ENCODE data around the gene DAAM1.

Gene DAAM1

DNA sequence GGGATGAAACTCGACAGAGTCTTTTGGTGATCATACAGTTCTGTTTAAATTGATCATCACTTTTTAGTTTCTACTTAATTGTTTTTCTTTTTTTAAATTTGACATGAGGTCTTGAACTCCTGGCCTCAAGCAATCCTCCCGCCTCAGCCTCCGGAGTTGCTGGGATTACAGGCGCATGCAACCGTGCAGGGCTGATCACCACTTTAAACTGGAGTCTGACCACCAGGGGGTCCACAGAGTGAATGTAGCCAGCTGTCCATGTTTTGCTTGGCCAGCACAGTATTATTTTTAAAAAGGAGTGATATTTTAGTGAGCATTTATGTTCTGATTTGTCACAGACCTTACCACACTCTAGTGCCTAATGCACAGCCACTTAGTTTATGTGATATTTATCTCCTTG, 10.7 kb downstream of the DAAM1 start:
- H3K4me2 ChIP-seq (ENCODE audit: insufficient read depth, low read length): no peak overlapping the region
- H3K79me2 ChIP-seq (ENCODE audit: insufficient read depth, low read length): no peaks in the 10 kb centered on the region; the same call in 1 of the 2 replicates
- TF ChIP-seq EZH2 (IDR thresholded peaks at IDR 0.05; ENCODE audit: borderline replicate concordance, low read depth, low read length, severe bottlenecking): no peak
- TF ChIP-seq CTCF (IDR thresholded peaks at IDR 0.05; ENCODE audit: borderline replicate concordance, extremely low read depth, low read length, poor library complexity, severe bottlenecking): no peak
- H3K27me3 ChIP-seq (ENCODE audit: insufficient read depth, low read length, poor library complexity): no peaks in the 10 kb centered on the region
- ATAC-seq (ENCODE audit: insufficient read depth, low read depth): no peak
- no peak overlapping the region for H3K27ac ChIP-seq (ENCODE audit: low read length)
- H3K4me1 ChIP-seq (ENCODE audit: insufficient read depth, low read length): no peaks in the 10 kb centered on the region
- no peak for DNase-seq
- no peaks in the 10 kb centered on the region for H4K20me1 ChIP-seq (ENCODE audit: insufficient read depth, low read length)
- no peak overlapping the region for H3K4me3 ChIP-seq (ENCODE audit: low read depth in 1 of 2, low read length in 2 of 2)
- no peak overlapping the region for H3K9ac ChIP-seq (ENCODE audit: low read depth, low read length)
- no peak overlapping the region for H2AFZ ChIP-seq (ENCODE audit: low read depth, low read length)
- H3K36me3 ChIP-seq (ENCODE audit: insufficient read depth, low read length): no peaks in the 10 kb centered on the region
- H3K9me3 ChIP-seq (ENCODE audit: insufficient read depth, low read length, severe bottlenecking): no peaks in the 10 kb centered on the region

- H3K27ac ChIP-seq (ENCODE audit: low read length): no peak overlapping the region
- no peak for DNase-seq
- H3K4me2 ChIP-seq (ENCODE audit: insufficient read depth, low read length): no peak overlapping the region
- H3K79me2 ChIP-seq (ENCODE audit: insufficient read depth, low read length): no peaks in the 10 kb centered on the region; the same call in 1 of the 2 replicates
- H3K9me3 ChIP-seq (ENCODE audit: insufficient read depth, low read length, severe bottlenecking): no peaks in the 10 kb centered on the region
- H3K27me3 ChIP-seq (ENCODE audit: insufficient read depth, low read length, poor library complexity): no peaks in the 10 kb centered on the region
- H4K20me1 ChIP-seq (ENCODE audit: insufficient read depth, low read length): no peaks in the 10 kb centered on the region
- ATAC-seq (ENCODE audit: insufficient read depth, low read depth): no peak
- H3K36me3 ChIP-seq (ENCODE audit: insufficient read depth, low read length): no peaks in the 10 kb centered on the region
- H3K4me1 ChIP-seq (ENCODE audit: insufficient read depth, low read length): no peaks in the 10 kb centered on the region
- H2AFZ ChIP-seq (ENCODE audit: low read depth, low read length): no peak overlapping the region
- H3K4me3 ChIP-seq (ENCODE audit: low read depth in 1 of 2, low read length in 2 of 2): no peak overlapping the region
- no peak overlapping the region for H3K9ac ChIP-seq (ENCODE audit: low read depth, low read length)
- TF ChIP-seq CTCF (IDR thresholded peaks at IDR 0.05; ENCODE audit: borderline replicate concordance, extremely low read depth, low read length, poor library complexity, severe bottlenecking): no peak
- no peak for TF ChIP-seq EZH2 (IDR thresholded peaks at IDR 0.05; ENCODE audit: borderline replicate concordance, low read depth, low read length, severe bottlenecking)
These were observed 11.1 kb downstream of the DAAM1 start for GRCh38 chr14:59199614-59200013.

GRCh38 chr14:59200195-59200594, 11.7 kb downstream of the DAAM1 start:
- no peaks in the 10 kb centered on the region; the same call in 1 of the 2 replicates for H3K79me2 ChIP-seq (ENCODE audit: insufficient read depth, low read length)
- no peaks in the 10 kb centered on the region for H3K36me3 ChIP-seq (ENCODE audit: insufficient read depth, low read length)
- H3K27ac ChIP-seq (ENCODE audit: low read length): no peak overlapping the region
- H2AFZ ChIP-seq (ENCODE audit: low read depth, low read length): no peak overlapping the region
- no peaks in the 10 kb centered on the region for H4K20me1 ChIP-seq (ENCODE audit: insufficient read depth, low read length)
- H3K4me2 ChIP-seq (ENCODE audit: insufficient read depth, low read length): no peak overlapping the region
- H3K4me3 ChIP-seq (ENCODE audit: low read depth in 1 of 2, low read length in 2 of 2): no peak overlapping the region
- no peak for TF ChIP-seq EZH2 (IDR thresholded peaks at IDR 0.05; ENCODE audit: borderline replicate concordance, low read depth, low read length, severe bottlenecking)
- no peak for TF ChIP-seq CTCF (IDR thresholded peaks at IDR 0.05; ENCODE audit: borderline replicate concordance, extremely low read depth, low read length, poor library complexity, severe bottlenecking)
- DNase-seq: no peak
- no peaks in the 10 kb centered on the region for H3K9me3 ChIP-seq (ENCODE audit: insufficient read depth, low read length, severe bottlenecking)
- no peak for ATAC-seq (ENCODE audit: insufficient read depth, low read depth)
- no peaks in the 10 kb centered on the region for H3K4me1 ChIP-seq (ENCODE audit: insufficient read depth, low read length)
- H3K9ac ChIP-seq (ENCODE audit: low read depth, low read length): no peak overlapping the region
- no peaks in the 10 kb centered on the region for H3K27me3 ChIP-seq (ENCODE audit: insufficient read depth, low read length, poor library complexity)

- Histone ChIP-seq H3K4me3 (ENCODE audit: low read depth in 1 of 2, low read length in 2 of 2) (no peak overlapping the region), H3K4me2 (ENCODE audit: insufficient read depth, low read length) (no peak overlapping the region), H4K20me1 (ENCODE audit: insufficient read depth, low read length) (no peaks in the 10 kb centered on the region), H3K4me1 (ENCODE audit: insufficient read depth, low read length) (no peaks in the 10 kb centered on the region), H3K36me3 (ENCODE audit: insufficient read depth, low read length) (no peaks in the 10 kb centered on the region), H3K27me3 (ENCODE audit: insufficient read depth, low read length, poor library complexity) (no peaks in the 10 kb centered on the region), H3K79me2 (ENCODE audit: insufficient read depth, low read length) (no peaks in the 10 kb centered on the region), H3K9me3 (ENCODE audit: insufficient read depth, low read length, severe bottlenecking) (no peaks in the 10 kb centered on the region), H3K9ac (ENCODE audit: low read depth, low read length) (no peak overlapping the region), H2AFZ (ENCODE audit: low read depth, low read length) (no peak overlapping the region), H3K27ac (ENCODE audit: low read length) (no peak overlapping the region)
- ATAC-seq (ENCODE audit: insufficient read depth, low read depth) (no peak), DNase-seq (no peak)
- TF ChIP-seq EZH2 (IDR thresholded peaks at IDR 0.05; ENCODE audit: borderline replicate concordance, low read depth, low read length, severe bottlenecking): no peak
- no peak for TF ChIP-seq CTCF (IDR thresholded peaks at IDR 0.05; ENCODE audit: borderline replicate concordance, extremely low read depth, low read length, poor library complexity, severe bottlenecking)
These were observed 13.6 kb downstream of the DAAM1 start for GRCh38 chr14:59202031-59202430.
